Psoas muscle (tissue), 8 donors: Measurements from ENCODE around the gene NPTXR. TPM values are rescaled to one million over a fixed set of nuclear protein-coding genes. Genes with fewer than 3 reads are reported as not detected.

Experiments used
- ATAC-seq, 4 donors: fragments of 200-7000 bp; cut with Tn5 transposase; one replicate each; pipeline ENCODE4 v1.9.1; 2020; ENCODE audit warnings: moderate library complexity in 3 of 4, mild to moderate bottlenecking in 2 of 4
- DNase-seq, 2 donors: peaks; one replicate each; pipeline ENCODE4 v3.0.0-alpha.2; 2020
- H3K27ac ChIP-seq: fragments of 200-600 bp; one replicate; pipeline ENCODE4 v1.8.0; 2022
- H3K27me3 ChIP-seq, 3 donors: fragments of 200-600 bp in 1 of 3; one replicate each; pipeline versions ENCODE4 v1.6.1 to v1.8.0; 2013 to 2022; ENCODE audit warnings: low read length in 2 of 3, mild to moderate bottlenecking in 2 of 3, moderate library complexity in 1 of 3; ENCODE audit not compliant: insufficient read depth in 3 of 3
- H3K36me3 ChIP-seq, 2 donors: fragments of 200-600 bp in 1 of 2; one replicate each; pipeline versions ENCODE4 v1.6.1 to v1.8.0; 2013 to 2022; ENCODE audit warnings: low read depth in 1 of 2, mild to moderate bottlenecking in 1 of 2, moderate library complexity in 1 of 2; ENCODE audit not compliant: insufficient read depth in 1 of 2
- H3K4me1 ChIP-seq: fragments of 200-600 bp; one replicate; pipeline ENCODE4 v1.8.0; 2022
- H3K4me3 ChIP-seq: fragments of 200-600 bp; one replicate; pipeline ENCODE4 v1.8.0; 2022; ENCODE audit warnings: mild to moderate bottlenecking
- H3K9me3 ChIP-seq: fragments of 200-600 bp; one replicate; pipeline ENCODE4 v1.8.0; 2022
- WGBS, 3 donors: extraction: QIAGEN DNeasy Blood & Tissue Kit; methylation state at CpG; one replicate each; pipeline versions ENCODE4 v1.1.6 to v1.1.7; 2013; 5-methylcytosine and 5-hydroxymethylcytosine counted together
- intact Hi-C, 2 donors: fragments of 100-400 bp; cut with DNase I; formaldehyde crosslinking; loops; one replicate each; pipeline versions ENCODE4 v1.11.0 to v1.14.2; 2022
- polyA plus RNA-seq, 3 donors: library from polyadenylated mRNA; stranded (reverse); fragments of 200-250 nt; gene quantifications; one replicate each; pipeline ENCODE4 v1.2.3, GENCODE V29; 2013
- total RNA-seq, 4 donors: library from RNA; stranded (reverse); fragmentation: NEBNext Ultra II Directional in 2 of 4; extraction: Animal tissue kit (Norgen Biotek cat#: 25700) in 2 of 4; gene quantifications; one replicate each; pipeline versions ENCODE4 v1.2.1 to v1.2.4, GENCODE V29; 2021 to 2023
- TF ChIP-seq, protein P1 (sequence below): fragments of 200-600 bp; IDR thresholded peaks from one replicate; pipeline ENCODE4 v1.8.0; 2022; ENCODE audit warnings: antibody characterized with exemption
- donor health status: healthy with polysubstance abuse.
- donor health status: DM: no; HTN: no; CAD: no; lungs with moderate emphysema.
- donor health status: Bipolar disorder and iron deficiency.
- donor health status: healthy.
- donor health status: DM: yes; HTN: yes; CAD: no.
- donor health status: DM: no; HTN: no; CAD: no.
- donor health status: DM: no; HTN: no; CAD: no.
- donor health status: DM: yes; HTN: yes; CAD: no.

Gene NPTXR
- total and polyA plus RNA-seq, 7 donors = 0.15 to 1.7 (median 0.39) TPM

DNA sequence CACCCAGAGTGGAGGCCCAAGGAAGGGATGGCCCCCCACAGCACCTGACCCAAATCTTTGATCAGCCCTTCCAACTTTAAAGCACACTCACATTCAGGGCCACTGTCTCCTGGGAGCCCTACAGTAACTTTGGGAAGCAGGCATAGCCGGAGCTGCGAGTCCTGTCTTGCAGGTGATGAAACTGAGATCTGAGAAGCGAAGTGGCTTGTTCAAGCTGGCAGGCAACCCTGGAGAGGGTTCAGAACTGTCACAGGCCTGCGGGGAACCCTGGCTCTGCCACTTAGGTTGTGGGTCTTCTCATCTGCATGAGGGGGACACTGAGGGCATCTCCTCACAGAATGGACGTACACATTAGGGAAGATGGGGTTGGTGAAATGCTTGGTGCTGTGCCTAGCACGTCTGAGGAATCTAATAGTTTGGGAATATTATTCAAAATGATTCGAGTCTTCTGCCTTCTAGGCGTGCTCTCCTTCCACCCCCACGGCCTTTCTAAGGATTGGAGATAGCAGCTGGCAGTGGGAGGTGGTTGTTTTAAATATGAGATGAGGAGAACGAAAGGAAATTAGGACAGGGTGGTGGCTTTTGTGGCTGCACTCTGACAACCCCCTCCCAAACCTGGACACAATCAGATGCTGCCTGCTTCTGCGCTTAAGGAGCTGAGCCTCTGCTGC lies 69.2 kb downstream of the NPTXR start:
- no peaks in the 10 kb centered on the region for H3K4me1 ChIP-seq
- no peak overlapping the region for H3K4me3 ChIP-seq
- TF ChIP-seq, protein P1, sequence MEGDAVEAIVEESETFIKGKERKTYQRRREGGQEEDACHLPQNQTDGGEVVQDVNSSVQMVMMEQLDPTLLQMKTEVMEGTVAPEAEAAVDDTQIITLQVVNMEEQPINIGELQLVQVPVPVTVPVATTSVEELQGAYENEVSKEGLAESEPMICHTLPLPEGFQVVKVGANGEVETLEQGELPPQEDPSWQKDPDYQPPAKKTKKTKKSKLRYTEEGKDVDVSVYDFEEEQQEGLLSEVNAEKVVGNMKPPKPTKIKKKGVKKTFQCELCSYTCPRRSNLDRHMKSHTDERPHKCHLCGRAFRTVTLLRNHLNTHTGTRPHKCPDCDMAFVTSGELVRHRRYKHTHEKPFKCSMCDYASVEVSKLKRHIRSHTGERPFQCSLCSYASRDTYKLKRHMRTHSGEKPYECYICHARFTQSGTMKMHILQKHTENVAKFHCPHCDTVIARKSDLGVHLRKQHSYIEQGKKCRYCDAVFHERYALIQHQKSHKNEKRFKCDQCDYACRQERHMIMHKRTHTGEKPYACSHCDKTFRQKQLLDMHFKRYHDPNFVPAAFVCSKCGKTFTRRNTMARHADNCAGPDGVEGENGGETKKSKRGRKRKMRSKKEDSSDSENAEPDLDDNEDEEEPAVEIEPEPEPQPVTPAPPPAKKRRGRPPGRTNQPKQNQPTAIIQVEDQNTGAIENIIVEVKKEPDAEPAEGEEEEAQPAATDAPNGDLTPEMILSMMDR = no peak
- 77 to 86% (median 82%) methylated on average over 11 of the region's 11 CpGs for WGBS, 3 donors
- no peak for ATAC-seq
- intact Hi-C loops = loop anchor here in 1 of 2 donors (5.0 kb wide), 1 partner anchor 68 kb away; the partner anchor contains the start of gene NPTXR
- no peaks in the 10 kb centered on the region for H3K9me3 ChIP-seq
- H3K27ac ChIP-seq = no peak overlapping the region
- no peaks in the 10 kb centered on the region for H3K27me3 ChIP-seq
- peaks cover 0 to 6% of the 10 kb centered on the region in 2 donors for H3K36me3 ChIP-seq
- DNase-seq = no peak

DNA sequence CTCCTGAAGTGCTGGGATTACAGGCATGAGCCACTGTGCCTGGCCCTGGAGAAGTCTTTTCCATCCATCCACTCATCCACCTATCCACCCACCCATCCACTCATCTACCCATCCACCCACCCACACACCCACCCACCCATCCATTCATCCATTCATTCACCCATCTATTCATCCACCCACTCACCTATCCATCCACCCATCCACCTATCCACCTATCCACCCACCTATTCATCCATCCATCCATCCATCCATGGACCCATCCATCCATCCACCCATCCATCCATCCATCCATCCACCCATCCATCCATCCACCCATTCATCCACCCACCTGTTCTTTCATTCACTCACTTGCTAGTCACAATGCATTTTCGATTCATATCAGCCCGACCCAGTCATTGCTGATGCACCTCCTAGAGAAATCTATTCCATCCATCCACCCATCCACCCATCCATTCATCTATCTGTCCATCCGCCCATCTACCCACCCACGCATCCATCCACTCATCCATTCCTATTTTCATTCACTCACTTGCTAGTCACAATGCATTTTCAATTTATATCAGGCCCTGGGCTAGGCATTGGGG lies 70.4 kb downstream of the NPTXR start:
- intact Hi-C loops = loop anchor here in 1 of 2 donors (5.0 kb wide), 1 partner anchor 69 kb away; the partner anchor contains the start of gene NPTXR
- no peaks in the 10 kb centered on the region for H3K27me3 ChIP-seq
- H3K4me1 ChIP-seq = no peaks in the 10 kb centered on the region
- DNase-seq (no peak), ATAC-seq (no peak)
- H3K4me3 ChIP-seq = no peak overlapping the region
- no peak overlapping the region for H3K27ac ChIP-seq
- TF ChIP-seq, protein P1 = no peak
- no peaks in the 10 kb centered on the region for H3K36me3 ChIP-seq
- WGBS, 3 donors = 94 to 95% (median 94%) methylated on average over 4 of the region's 4 CpGs
- no peaks in the 10 kb centered on the region for H3K9me3 ChIP-seq

DNA sequence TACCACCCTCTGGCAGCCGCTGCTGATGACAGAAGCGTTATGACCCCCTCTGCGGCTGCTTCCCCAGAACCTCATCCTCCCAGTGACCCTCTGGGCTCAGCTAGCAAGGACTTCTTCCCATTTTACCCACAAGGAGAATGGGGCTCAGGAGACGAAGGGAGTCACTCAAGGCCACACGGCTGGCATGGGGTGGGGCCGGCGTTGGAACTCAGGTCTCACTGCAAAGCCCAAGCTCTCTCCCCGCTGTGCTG lies 71.3 kb downstream of the NPTXR start:
- DNase-seq (no peak), ATAC-seq (no peak)
- Histone ChIP-seq H3K4me1 (no peaks in the 10 kb centered on the region), H3K4me3 (no peak overlapping the region), H3K36me3 (no peaks in the 10 kb centered on the region), H3K9me3 (no peaks in the 10 kb centered on the region), H3K27ac (no peak overlapping the region), H3K27me3 (no peaks in the 10 kb centered on the region)
- 80 to 81% (median 81%) methylated on average over 8 of the region's 8 CpGs for WGBS, 3 donors
- TF ChIP-seq, protein P1 = no peak
- intact Hi-C loops = loop anchor here in 1 of 2 donors (5.0 kb wide), 1 partner anchor 70 kb away; the partner anchor contains the start of gene NPTXR

DNA sequence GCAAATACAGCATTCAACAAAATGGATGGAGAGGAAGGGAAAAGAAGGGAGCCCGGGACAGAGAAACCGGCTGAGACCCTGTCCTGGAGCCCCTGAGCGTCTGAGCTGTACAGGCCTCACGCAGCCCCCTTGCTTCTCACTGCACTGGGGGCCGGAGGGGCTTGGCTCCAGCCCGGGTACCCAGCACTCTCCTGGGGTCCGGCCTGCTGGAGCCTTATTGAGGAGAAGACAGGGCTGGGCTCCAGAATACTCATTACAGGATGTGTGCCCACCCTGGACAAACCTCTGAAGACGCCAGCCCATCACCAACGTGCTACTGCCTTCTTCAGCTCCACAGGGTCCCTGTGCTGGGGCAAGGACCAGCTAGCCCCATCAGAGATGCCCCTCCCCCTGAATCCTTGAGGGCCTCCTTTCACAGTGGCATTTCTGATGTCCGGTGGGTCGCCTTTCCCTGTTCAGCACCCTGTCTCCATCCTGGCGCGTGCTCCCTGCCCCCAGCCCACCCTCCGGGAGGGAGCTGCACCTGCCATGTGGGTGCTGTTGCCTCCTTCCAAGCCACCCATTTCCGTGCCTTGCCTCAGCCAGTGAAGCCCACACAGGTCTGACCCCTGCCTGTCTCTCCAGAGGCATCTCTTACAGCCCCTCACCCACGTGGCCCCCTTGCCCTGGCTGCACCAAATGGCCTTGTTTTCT lies 73.4 kb downstream of the NPTXR start:
- intact Hi-C loops = loop anchor here in 1 of 2 donors (5.0 kb wide), 1 partner anchor 72 kb away; the partner anchor contains the start of gene NPTXR
- ATAC-seq (no peak), DNase-seq (no peak)
- Histone ChIP-seq H3K36me3 (no peaks in the 10 kb centered on the region), H3K4me3 (no peak overlapping the region), H3K27me3 (no peaks in the 10 kb centered on the region), H3K27ac (no peak overlapping the region), H3K4me1 (peaks cover 8% of the 10 kb centered on the region), H3K9me3 (no peaks in the 10 kb centered on the region)
- TF ChIP-seq, protein P1 = no peak
- WGBS, 3 donors = 86 to 93% (median 87%) methylated on average over 16 of the region's 16 CpGs

Other genes starting within 250 kb of the NPTXR start
- under 1 TPM; 0.05 to 0.34 (median 0.24) TPM for gene FAM227A, start 187.6 kb downstream of the NPTXR start, total RNA-seq
- gene FAM227A, start 187.6 kb downstream of the NPTXR start, polyA plus RNA-seq = under 1 TPM; 0.03 to 0.32 (median 0.05) TPM
- gene CBY1, start 187.4 kb downstream of the NPTXR start, total RNA-seq = 10 to 100 TPM; 15.4 to 22.9 (median 16.5) TPM
- gene CBY1, start 187.4 kb downstream of the NPTXR start, polyA plus RNA-seq = 10 to 100 TPM; 22.8 to 39.5 (median 24.5) TPM
- gene TOMM22, start 162.1 kb downstream of the NPTXR start, total RNA-seq = 10 to 100 TPM; 56.9 to 80.7 (median 64.5) TPM
- gene TOMM22, start 162.1 kb downstream of the NPTXR start, polyA plus RNA-seq = 100 to 1,000 TPM in 1 of 3 donors, 10 to 100 TPM in 2; 39.5 to 125 (median 74.7) TPM
- 10 to 100 TPM; 16.7 to 27.6 (median 24.4) TPM for gene JOSD1, start 143.1 kb downstream of the NPTXR start, total RNA-seq
- gene JOSD1, start 143.1 kb downstream of the NPTXR start, polyA plus RNA-seq = 10 to 100 TPM; 14.3 to 58.5 (median 37.5) TPM
- gene GTPBP1, start 138.1 kb downstream of the NPTXR start, total RNA-seq = 10 to 100 TPM; 19.3 to 46.1 (median 41.1) TPM
- gene GTPBP1, start 138.1 kb downstream of the NPTXR start, polyA plus RNA-seq = 10 to 100 TPM; 16.4 to 24.3 (median 17.4) TPM
- 100 to 1,000 TPM in 3 of 4 donors, 10 to 100 TPM in 1; 57.6 to 152 (median 106) TPM for gene SUN2, start 88.0 kb downstream of the NPTXR start, total RNA-seq
- gene SUN2, start 88.0 kb downstream of the NPTXR start, polyA plus RNA-seq = 100 to 1,000 TPM in 1 of 3 donors, 10 to 100 TPM in 2; 64.9 to 142 (median 93.6) TPM
- 1 to 10 TPM; 3.5 to 6.4 (median 4.7) TPM for gene DNAL4, start 49.9 kb downstream of the NPTXR start, total RNA-seq
- gene DNAL4, start 49.9 kb downstream of the NPTXR start, polyA plus RNA-seq = 10 to 100 TPM in 2 of 3 donors, 1 to 10 TPM in 1; 4.2 to 13.9 (median 11.8) TPM
- gene CBX6, start 28.2 kb upstream of the NPTXR start, total RNA-seq = 10 to 100 TPM; 15.1 to 21.0 (median 17.4) TPM
- 10 to 100 TPM in 1 of 3 donors, 1 to 10 TPM in 2; 5.2 to 17.1 (median 5.4) TPM for gene CBX6, start 28.2 kb upstream of the NPTXR start, polyA plus RNA-seq
- under 1 TPM; 0.19 to 0.76 (median 0.33) TPM for gene APOBEC3A, start 113.6 kb upstream of the NPTXR start, total RNA-seq
- gene APOBEC3A, start 113.6 kb upstream of the NPTXR start, polyA plus RNA-seq = under 1 TPM in 2 of 3 donors, not detected in 1; 0.09 to 0.23 TPM
- gene APOBEC3B, start 138.3 kb upstream of the NPTXR start, total RNA-seq = under 1 TPM in 2 of 4 donors, not detected in 2; 0.30 to 0.59 TPM
- under 1 TPM; 0.15 to 0.57 (median 0.18) TPM for gene APOBEC3B, start 138.3 kb upstream of the NPTXR start, polyA plus RNA-seq
- gene APOBEC3C, start 170.2 kb upstream of the NPTXR start, total RNA-seq = 1 to 10 TPM; 1.7 to 4.6 (median 2.3) TPM
- gene APOBEC3C, start 170.2 kb upstream of the NPTXR start, polyA plus RNA-seq = 1 to 10 TPM in 2 of 3 donors, under 1 TPM in 1; 0.82 to 1.4 (median 1.1) TPM
- 1 to 10 TPM in 1 of 4 donors, under 1 TPM in 2, not detected in 1; 0.55 to 1.1 (median 0.74) TPM for gene APOBEC3D, start 177.1 kb upstream of the NPTXR start, total RNA-seq
- under 1 TPM; 0.08 to 0.42 (median 0.18) TPM for gene APOBEC3D, start 177.1 kb upstream of the NPTXR start, polyA plus RNA-seq
- 1 to 10 TPM in 1 of 4 donors, under 1 TPM in 3; 0.40 to 1.4 (median 0.53) TPM for gene APOBEC3F, start 196.8 kb upstream of the NPTXR start, total RNA-seq
- under 1 TPM; 0.06 to 0.55 (median 0.48) TPM for gene APOBEC3F, start 196.8 kb upstream of the NPTXR start, polyA plus RNA-seq
- gene APOBEC3G, start 233.2 kb upstream of the NPTXR start, total RNA-seq = 1 to 10 TPM; 1.0 to 1.6 (median 1.3) TPM
- 1 to 10 TPM in 1 of 3 donors, under 1 TPM in 2; 0.45 to 1.1 (median 0.93) TPM for gene APOBEC3G, start 233.2 kb upstream of the NPTXR start, polyA plus RNA-seq